NCI-H526 treated with DMSO at 0.1 percent for 48 hours (cell line): ENCODE results near the gene CDK5RAP2.
A peak's percentile ranks its signal among the peaks of the same experiment; 100 is the strongest.

Source experiments
- DNase-seq: peaks from one replicate; lab custom pipeline; 2025; lab: John Stamatoyannopoulos, UW

CDK5RAP2 gene

DNA sequence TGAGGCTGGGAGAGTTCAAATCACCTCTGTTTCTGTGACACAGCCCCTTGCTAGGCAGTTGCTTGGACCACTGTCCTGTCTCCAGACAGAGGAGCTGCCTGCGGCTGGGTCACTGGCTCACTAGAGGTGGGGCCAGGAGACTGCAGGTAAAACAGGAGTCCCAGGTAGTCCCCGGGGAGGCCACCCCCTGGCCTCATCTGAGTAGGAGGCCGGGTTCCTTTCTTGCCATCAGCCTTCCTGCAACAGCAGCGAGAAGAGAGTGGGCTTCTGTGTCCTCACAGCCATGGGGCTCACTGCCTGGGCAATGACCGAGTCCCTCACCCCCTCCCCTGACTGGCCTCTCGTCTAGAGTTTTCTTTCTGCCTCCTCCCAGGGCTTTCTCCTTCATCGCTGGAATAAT is 197.5 kb downstream of the CDK5RAP2 start:
- DNase-seq: no peak

DNA sequence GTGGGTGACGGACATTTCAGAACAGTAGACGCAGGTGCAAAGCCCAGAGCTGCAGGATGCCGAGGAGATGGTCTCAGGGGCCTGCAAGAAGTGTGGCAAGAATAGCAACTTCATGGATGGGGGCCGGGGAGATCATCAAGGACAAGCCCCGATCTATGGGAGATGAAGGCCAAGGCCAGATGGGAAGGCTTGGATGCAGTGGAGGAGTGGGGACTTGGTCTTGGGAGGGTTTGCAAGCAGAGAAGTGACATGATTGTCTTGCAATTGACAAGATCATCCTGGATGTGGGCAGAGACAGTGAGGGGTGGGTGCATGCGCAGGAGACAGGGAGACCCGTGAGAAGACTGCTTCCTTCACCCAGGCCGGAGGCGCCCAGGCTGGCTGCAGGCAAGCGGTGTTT is 198.1 kb downstream of the CDK5RAP2 start:
- no peak for DNase-seq

DNA sequence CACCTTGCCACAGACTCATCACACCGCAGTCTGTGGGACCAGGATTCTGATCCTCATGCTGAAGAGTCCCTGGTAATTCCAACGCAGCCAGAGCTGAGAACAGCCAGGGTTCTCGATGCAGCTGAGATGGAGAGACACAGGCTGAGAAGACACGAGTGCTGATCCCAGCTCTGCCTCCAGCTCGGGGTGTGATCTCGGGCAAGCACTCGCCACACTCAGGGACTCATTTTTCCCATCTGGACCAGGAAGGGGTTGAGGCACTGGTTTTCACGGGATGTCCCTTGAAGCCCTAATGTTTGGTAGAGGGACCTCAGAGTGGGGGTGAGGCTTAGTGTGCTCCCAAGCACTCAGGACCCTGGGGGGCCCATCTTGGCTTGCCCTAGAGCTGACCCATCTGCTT is 200.4 kb downstream of the CDK5RAP2 start:
- DNase-seq: no peak

DNA sequence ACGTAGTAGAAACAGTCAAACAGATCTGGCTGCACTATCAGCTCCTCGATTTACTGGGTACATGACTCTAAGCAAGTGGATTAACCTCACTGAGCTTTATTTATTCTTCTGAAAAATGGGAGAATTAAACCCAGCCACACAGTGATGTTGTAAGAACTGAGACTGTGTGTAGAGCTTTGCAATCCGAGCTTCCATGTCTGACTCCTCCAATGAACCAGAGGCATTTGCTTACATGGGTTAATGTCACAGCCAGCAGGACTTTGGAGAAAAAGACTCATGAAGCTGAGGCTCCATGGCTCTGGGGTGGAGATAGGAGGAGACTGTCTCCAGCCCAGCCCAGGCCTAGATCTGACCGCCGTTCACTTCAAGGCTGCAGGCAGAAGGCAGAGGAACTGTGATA is 201.3 kb downstream of the CDK5RAP2 start:
- DNase-seq: no peak

DNA sequence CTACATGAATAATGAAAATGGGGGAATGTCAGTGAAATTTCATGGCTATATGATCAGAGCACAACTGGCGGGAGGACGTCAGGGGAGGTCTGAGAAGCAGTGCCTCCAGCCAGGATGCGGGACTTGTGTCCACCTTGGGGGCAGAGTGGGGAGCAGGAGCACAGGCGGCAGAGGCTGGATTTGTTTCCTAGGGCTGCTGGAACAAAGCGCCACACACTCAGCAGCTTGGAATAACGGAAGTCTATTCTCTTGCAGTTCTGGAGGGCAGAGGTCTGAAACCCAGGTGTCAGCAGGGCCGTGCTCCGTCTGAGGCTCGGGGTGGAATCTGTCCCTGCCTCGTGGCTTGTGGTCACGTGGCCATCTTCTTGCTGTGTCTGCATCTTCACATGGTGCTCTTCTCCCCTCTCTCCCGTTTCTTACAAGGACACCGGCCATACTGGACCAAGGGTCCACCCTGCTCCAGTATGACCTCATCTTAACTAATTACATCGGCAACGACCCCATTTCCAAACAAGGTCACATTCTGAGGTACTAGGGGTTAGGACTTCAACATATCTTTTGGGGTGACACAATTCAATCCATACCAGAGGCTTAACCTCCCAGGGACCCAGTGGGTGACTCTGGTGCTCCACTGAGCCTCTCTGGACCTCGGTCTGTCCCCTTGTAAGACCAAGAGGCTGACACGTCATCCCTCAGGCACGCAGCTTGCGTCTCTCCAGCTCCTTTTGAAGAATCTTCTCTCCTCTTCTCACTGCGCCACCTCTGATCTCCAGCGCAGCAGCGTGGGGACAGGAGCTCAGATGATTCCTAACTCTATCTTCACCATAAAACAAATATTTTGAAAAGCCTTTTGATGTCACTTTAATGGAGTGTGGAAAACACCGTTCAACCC is 202.5 kb downstream of the CDK5RAP2 start:
- DNase-seq: no peak

DNA sequence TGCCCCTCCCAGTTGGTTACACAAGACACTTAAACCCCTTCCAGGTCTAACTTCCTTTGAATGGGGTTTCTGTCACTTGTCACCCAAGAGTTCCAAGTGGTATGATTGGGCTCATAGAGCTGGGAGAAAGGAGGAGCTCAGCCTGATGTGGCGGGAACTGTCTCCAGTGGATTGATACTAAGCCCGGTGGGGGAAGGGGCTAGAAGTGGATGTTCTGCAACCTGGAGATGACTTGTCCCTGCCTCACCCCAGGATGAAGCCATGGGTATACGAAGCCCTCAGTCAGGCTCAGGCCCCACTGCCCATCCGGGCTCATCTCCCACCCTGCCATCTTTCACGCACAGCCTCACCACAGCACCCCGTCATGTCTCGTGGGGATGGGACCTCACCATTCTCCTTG is 203.9 kb downstream of the CDK5RAP2 start:
- DNase-seq: no peak

DNA sequence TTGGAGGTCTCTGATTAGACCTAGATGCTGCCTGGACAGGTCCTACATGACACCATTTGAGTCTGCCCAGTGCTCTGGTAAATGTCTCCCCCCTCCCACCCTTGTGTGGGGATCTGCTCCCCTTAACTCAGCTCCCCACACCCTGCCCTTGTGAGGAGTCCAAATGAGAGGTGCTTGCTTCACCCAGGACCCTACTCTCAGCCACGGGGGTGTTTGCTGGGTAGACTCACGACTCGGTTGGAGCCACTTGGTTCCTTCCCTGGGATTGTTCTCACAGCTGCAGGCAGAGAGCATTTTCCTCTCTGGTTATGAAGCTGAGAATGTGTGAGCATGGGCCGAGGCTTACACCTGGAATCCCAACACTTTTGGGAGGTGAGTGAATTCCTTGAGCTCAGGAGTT is 204.7 kb downstream of the CDK5RAP2 start:
- DNase-seq: no peak

DNA sequence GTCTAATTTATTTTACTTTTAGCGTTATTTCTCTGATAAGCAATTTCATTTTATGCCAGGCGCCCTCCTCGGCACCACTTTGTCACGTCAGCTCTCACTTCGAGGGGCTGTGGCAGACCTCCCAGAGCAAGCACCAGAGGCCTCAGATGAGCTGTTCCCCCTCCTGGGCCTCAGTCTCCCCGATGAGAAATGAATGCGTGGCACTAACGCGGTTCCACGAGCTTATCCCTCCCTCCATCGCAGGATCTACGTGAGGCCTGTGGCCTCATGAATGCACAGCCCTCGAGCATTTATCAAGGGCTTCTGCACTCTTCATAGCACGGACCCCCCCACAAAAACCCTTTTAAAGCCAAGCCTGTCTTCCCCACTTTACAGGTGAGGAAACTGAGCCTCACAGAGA is 205.2 kb downstream of the CDK5RAP2 start:
- no peak for DNase-seq

DNA sequence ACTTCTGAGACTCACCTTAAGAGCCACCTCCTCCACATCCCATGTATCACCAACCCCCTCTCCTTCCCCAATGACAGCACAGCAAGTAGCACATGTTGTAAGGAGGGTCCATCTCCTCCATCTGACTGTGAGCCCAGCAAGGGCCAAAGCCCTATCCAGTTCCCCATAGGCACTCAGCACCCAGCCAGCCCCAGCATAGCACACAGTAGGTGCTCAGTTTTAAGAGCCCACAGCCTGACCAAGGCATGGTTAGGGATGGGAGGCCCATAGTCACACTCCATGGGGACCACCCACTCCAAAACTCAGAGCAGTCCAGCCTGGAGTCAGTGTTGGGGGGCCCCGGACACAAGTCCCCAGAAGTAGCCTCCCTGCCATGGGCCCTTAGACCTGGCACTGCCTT is 205.7 kb downstream of the CDK5RAP2 start:
- no peak for DNase-seq

DNA sequence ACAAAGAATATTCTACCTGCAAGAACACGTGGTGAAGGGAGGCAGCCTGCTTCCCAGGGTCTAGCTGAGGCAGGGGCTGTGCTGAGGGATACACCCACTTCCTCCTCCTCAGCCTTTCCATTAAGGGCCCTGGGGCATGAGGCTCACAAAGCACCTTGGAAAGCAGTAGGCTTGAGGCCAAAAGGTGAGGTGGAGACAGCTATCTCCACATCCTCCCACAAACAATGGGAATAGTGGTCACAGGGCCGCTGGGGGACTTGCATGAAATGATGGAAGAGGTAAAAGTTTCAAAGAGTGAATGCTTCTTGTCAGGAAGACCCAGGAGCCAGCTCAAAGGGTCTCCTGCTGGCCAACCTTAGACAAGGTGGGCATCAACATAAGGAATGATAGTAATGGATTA is 207.9 kb downstream of the CDK5RAP2 start:
- no peak for DNase-seq

DNA sequence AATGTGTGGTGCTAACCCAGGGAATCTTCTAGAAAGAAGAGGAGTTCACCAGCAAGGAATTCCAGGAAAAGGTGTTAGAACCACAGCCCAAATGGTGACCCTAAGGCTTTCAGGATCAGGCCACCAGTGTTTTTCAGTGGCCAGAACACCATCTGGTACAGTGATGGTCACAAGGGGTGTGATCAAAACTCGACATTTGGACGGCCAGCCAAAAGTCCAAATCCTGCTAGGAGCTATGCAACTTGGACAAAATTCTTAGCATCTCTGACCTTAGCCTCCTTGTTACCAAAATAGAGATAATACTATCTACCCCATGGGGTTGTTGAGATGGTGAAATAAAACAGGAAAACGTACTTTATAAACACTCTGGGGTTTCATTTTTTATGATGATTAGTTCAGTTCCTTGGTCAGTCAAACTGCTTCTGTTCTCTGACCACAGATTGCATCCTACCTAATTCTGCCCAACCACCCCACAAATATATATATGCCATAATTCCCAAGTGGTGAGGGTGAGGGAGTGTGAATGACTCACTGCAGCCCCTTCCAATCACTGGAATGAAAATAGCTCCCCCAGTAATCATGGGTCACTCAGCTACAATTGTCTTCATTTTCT is 210.3 kb downstream of the CDK5RAP2 start:
- DNase-seq: no peak

DNA sequence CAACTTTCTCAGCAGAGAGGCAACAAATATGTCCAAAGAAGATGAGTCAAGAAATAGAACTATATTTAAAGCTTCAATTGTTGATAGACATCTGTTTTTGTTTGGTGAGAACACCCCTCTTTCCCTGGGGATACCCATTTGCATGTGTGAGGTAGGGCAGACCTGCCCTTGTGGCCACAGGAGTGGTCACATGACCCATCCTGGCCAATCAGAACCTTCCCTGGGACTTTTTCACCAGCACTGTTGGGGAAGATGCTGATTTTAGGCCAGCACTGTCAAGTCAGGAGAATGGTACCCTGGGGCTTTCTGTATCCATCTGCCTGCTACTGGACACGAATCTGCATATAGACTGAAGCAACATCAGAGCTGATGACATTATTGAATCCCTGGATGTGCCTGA is 211.2 kb downstream of the CDK5RAP2 start:
- DNase-seq: no peak

DNA sequence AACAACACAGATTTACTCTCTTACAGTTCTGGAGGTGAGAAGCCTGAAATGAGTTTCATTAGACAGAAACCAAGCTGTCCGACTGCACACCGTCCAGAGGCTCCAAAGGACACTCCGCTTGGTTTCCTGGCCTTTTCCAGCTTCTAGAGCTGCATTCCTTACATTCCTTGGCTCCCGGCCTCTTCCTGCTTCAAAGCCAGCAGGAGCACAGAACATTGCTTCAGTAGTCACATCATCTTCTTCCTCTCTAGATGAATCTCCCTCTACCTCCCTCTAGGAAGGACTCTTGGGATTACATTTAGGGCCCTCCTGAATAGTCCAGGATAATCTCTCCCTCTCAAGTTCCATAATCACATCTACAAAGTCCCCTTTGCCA is 213.3 kb downstream of the CDK5RAP2 start:
- DNase-seq: no peak

DNA sequence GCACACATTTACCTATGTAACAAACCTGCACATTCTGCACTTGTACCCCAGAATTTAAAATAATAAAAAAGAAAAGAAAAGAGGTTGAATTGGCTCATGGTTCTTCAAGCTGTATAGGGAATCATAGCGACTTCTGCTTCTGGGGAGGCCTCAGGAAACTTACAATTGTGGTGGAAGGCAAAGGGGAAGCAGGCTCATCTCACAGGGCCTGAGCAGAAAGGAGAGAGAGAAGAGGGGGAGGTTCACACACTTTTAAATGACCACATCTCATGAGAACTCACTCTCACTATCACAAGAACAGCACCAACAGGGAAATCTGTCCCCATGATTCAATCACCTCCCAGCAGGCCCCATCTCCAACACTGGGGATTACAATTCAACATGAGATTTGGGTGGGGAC is 214.6 kb downstream of the CDK5RAP2 start:
- DNase-seq: no peak

DNA sequence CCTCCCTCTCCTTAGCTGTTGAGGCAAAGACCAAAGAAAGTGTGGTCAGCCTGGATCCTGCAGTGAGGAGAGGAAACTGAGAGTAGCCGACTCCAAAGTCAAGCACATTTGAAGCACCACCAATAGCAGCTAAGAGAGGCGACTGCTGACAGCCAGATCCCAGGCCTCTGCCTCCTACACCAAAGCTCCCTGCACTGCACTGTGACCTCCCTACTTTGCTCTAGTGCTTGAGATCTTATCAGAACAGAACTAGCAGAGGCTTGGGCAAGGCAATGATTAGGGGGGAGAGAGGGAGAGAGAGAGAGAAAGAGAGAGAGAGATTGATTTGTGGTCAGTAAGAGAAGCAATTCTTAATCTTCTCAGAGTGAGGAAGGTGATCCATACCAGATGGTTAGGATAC is 216.3 kb downstream of the CDK5RAP2 start:
- no peak for DNase-seq

DNA sequence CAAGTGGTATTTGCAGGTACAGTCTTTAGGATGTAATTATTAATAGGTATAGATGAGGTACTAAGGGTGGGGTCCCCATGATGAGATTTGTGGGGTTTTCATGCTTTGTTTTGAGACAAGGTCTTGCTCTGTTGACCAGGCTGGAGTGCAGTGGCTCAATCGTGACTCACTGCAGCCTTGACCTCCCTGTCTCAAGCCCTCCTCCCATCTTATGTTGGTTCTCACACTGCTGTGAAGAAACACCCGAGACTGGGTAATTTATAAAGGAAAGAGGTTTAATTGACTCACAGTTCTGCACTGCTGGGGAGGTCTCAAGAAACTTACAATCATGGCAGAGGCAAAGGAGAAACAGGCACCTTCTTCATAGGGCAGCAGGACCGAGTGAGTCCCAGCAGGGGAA is 217.5 kb downstream of the CDK5RAP2 start:
- no peak for DNase-seq

DNA sequence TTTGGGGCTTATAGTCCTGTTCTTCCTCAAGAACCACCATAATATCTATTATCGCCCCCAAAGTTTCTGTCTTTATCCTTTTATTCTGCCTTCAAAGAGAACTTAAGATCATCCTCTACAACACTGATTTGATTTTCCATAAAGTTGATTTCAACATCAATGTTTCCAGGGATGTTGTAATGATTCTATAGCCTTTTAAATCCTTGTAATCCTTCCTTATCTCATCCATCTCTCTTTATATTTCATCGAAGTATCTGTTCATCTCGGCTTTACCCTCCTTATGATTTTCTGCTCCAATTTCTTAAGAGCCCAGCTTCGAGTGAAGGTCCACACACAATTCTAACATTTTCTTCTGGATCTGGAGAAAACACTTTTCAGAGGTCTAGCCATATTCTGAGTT is 218.4 kb downstream of the CDK5RAP2 start:
- DNase-seq: no peak

DNA sequence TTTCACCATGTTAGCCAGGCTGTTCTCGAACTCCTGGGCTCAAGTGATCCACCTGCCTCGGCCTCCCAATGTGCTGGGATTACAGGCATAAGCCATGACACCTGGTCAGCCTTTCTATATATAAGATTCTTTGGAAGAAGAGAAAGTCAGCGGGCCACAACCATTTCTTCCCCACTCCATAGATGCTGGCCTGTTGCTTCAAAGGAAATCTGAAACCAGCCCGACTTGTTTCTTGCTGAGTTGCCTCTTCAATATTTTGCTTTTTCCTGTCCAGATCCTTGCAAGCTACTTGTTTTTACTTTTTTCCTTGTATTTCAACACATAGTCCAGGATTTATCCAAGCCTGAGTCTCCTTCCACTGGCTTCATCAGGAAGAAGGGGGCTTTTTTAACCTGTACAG is 219.5 kb downstream of the CDK5RAP2 start:
- DNase-seq: no peak

DNA sequence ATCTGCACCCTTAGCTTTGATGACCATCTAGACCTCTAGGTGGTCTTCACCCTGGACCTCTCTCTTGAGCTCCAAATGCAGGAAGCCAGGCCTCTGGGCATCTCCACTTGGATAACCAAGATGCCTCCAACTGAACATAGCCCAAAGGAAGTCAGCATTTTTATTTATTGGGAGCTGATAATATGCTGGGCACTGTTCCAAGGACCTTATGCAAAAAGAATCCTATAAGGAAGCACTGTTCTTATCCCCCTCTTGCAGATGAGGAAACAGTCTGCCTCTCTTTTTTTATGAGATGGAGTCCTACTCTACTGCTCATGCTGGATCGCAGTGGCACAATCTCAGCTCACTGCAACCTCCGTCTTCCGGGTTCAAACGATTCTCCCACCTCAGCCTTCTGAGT is 219.9 kb downstream of the CDK5RAP2 start:
- DNase-seq: no peak

DNA sequence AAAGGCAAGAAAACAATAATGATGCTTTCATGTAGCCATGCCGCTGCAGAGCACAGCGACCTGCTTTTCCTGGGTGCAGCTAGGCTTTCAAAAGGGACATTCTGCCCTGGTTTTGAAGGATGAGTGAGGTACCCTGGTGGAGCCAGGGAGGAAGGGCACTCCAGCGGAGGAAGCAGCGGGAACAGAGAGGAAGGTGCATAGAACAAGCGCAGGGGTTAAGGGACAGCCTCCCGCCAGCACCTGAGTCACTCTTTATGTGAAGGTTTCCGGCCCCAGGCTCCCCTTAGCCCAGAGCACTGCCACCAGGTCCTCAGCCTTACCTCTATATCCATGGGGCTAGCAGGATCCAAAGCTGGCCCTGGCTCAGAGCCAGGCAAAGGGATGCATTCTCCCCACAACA is 221.1 kb downstream of the CDK5RAP2 start:
- no peak for DNase-seq

DNA sequence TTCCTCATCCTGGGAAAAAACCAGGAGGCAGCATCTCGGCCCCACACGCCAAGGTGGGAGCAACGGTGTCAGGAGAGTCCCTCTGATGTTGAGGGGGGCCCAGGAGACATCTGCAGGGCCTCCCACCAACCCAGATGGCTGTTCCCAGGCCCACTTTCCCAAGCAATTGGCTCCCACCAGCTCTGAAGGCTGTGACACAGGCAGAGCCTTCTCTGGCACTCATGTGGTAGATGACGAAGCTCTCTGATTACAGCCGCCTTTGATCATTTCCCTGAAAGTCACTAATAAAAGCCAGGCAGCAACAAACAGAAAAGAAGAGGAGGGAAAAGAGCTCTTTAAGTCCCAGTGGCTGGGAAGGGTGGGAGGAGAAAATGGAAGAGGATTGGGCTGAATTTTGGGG is 226.5 kb downstream of the CDK5RAP2 start:
- DNase-seq: no peak

DNA sequence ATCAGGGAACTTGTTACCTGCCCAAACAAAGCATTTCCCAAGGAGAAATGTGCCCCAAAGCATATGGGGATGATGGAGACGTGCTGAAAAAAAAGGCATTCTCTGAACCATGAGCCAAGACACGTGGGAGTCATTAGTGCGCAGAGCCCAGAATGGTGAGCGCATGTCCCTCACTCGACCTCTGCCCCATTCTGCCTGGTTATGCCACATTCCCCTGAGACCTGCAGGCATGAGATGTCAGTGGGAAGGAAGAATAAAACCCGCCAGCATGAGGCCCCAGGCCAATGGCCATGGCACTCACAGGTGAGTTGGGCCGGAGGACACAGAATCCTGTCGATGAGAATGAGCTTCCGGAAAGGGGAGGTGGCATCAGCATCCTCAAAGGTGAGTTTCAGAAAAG is 228.9 kb downstream of the CDK5RAP2 start:
- no peak for DNase-seq

DNA sequence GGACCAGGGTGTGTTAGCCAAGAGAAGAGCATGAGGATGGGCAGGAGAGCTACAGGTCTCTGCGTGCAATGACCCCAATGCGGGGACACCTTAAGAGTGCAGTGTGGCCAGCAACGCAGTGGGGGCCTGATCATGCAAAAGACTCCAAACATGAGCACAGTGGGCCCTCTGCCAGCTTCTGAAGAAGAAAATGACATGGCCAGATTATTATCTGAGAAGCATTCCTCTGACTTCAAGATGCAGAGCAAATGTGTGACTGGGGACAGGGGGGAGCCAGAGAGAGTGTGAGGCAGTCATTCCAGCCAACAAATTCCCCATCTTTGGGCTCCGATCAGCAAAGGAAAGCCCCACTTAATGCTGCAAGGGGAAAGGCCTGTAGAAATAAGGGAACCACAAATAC is 229.4 kb downstream of the CDK5RAP2 start:
- DNase-seq: no peak

DNA sequence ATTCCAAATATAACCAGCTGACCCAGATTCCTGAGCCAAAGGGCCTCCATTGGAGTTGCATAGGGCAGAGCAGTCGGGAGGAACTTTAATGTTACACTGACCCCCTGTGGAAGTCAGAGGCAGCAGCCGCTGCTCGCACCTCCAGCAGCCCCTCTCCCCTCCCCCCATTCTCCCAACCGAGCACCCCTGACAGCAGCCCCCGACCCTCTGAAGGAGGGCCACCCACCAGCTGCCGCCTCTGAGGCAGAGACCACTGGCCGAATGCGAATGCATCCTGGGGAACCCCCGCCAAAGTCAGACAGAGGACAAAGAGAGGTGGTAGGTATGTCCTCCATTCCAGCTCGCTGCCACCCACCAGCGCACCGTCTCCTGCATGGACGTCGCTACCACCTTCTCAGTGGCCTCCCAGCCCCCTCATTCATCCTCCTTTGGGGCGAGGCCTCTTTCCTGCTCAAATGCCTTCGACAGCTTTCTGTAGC is 231.0 kb downstream of the CDK5RAP2 start:
- DNase-seq: peak; percentile 22
